HCT116 (cell line): ENCODE results near the gene ETNPPL. TPM values are rescaled to one million over a fixed set of nuclear protein-coding genes. Genes with fewer than 3 reads are reported as not detected.

Experiments
- ATAC-seq: fragments of 200-7000 bp; cut with Tn5 transposase; 2 replicates; pipeline ENCODE4 v1.9.1; 2020; ENCODE audit warnings: mild to moderate bottlenecking, moderate library complexity
- BruUV-seq: library from RNA; stranded (reverse); fragments of 400-500 nt; replicated peaks from 2 replicates; lab custom pipeline; 2021; lab: Mats Ljungman, UMichigan
- CTCF ChIA-PET: fragments of 300-600 bp; sonication (Branson Sonifier 250); formaldehyde crosslinking; loops from one replicate; lab custom pipeline; 2021; ENCODE audit warnings: antibody characterized with exemption; lab: Charles Lee
- POLR2A ChIA-PET: fragments of 300-600, 350-600 bp; sonication (Branson Sonifier 250); formaldehyde crosslinking; loops from one replicate; lab custom pipeline; 2021; ENCODE audit warnings: antibody characterized with exemption; lab: Charles Lee
- RAD21 ChIA-PET, 2 experiments: fragments of 300-600 bp; sonication (Branson Sonifier 250); formaldehyde crosslinking; loops; one replicate each; lab custom pipeline; 2023; ENCODE audit warnings: low total read pairs in 2 of 2; ENCODE audit not compliant: uncharacterized antibody in 2 of 2, unreplicated experiment in 2 of 2, low non-redundant PET in 1 of 2; lab: Charles Lee
- DNase-seq: peaks from one replicate; pipeline ENCODE4 v3.0.0-alpha.2; 2010; ENCODE audit warnings: low read depth, low spot score
- H2AFZ ChIP-seq: fragments of 200-600 bp; shearing (Covaris generic), sonication (generic); 2 replicates; pipeline ENCODE4 v1.6.1; 2017; ENCODE audit warnings: low read depth, mixed run types, mixed read lengths, antibody characterized with exemption, low read length; ENCODE audit not compliant: poor library complexity, severe bottlenecking
- H3K27ac ChIP-seq: 2 replicates; pipeline ENCODE4 v1.5.1; 2012; ENCODE audit warnings: low read depth, low read length
- H3K27me3 ChIP-seq: fragments of 200-600 bp; sonication (generic); 2 replicates; pipeline ENCODE4 v1.6.1; 2016; ENCODE audit warnings: mixed run types, low read length, mixed read lengths; ENCODE audit not compliant: insufficient read depth
- H3K36me3 ChIP-seq, 2 experiments: fragments of 200-500 bp in 1 of 2; fragments of 200-600 bp in 1 of 2; sonication (Bioruptor generic) in 1 of 2; sonication (generic) in 1 of 2; 2 replicates each; pipeline versions ENCODE4 v1.5.1 to v1.6.1; 2014 to 2016; ENCODE audit warnings: low read length in 2 of 2, inconsistent platforms in 1 of 2, mixed read lengths in 1 of 2, mixed run types in 1 of 2; ENCODE audit not compliant: insufficient read depth in 2 of 2, control insufficient read depth in 1 of 2
- H3K4me1 ChIP-seq, 2 experiments: fragments of 200-600 bp in 1 of 2; sonication (generic) in 1 of 2; 2 replicates each; pipeline versions ENCODE4 v1.5.1 to v1.6.1; 2012 to 2017; ENCODE audit warnings: low read length in 2 of 2, inconsistent platforms in 1 of 2, mild to moderate bottlenecking in 1 of 2, mixed read lengths in 1 of 2, mixed run types in 1 of 2, moderate library complexity in 1 of 2; ENCODE audit not compliant: insufficient read depth in 2 of 2, control insufficient read depth in 1 of 2
- H3K4me2 ChIP-seq: fragments of 200-600 bp; sonication (generic); 2 replicates; pipeline ENCODE4 v1.6.1; 2017; ENCODE audit warnings: mixed run types, low read length, mixed read lengths
- H3K4me3 ChIP-seq, 2 experiments: fragments of 200-600 bp in 1 of 2; sonication (generic) in 1 of 2; replicated peaks in 1 of 2; 2 replicates each; pipeline ENCODE4 v1.5.1; 2011 to 2016; ENCODE audit warnings: low read length in 2 of 2, control low read depth in 1 of 2, low read depth in 1 of 2, mild to moderate bottlenecking in 1 of 2, mixed read lengths in 1 of 2, mixed run types in 1 of 2
- H3K79me2 ChIP-seq: fragments of 200-600 bp; sonication (generic); 2 replicates; pipeline ENCODE4 v1.6.1; 2017; ENCODE audit warnings: mild to moderate bottlenecking, mixed run types, low read length, moderate library complexity, mixed read lengths; ENCODE audit not compliant: insufficient read depth
- H3K9ac ChIP-seq: fragments of 200-600 bp; sonication (generic); 2 replicates; pipeline ENCODE4 v1.6.1; 2016; ENCODE audit warnings: low read length, mixed read lengths
- H3K9me2 ChIP-seq: fragments of 200-600 bp; sonication (generic), shearing (Covaris generic); 2 replicates; pipeline ENCODE4 v1.6.1; 2017; ENCODE audit warnings: mixed run types, mild to moderate bottlenecking, moderate library complexity; ENCODE audit not compliant: insufficient read depth
- H3K9me3 ChIP-seq, 2 experiments: fragments of 200-500 bp in 1 of 2; fragments of 200-600 bp in 1 of 2; sonication (Bioruptor generic) in 1 of 2; sonication (generic) in 1 of 2; 2 replicates each; pipeline ENCODE4 v1.6.1; 2014 to 2017; ENCODE audit warnings: low read length in 2 of 2, mixed read lengths in 2 of 2, inconsistent platforms in 1 of 2, low read depth in 1 of 2, mild to moderate bottlenecking in 1 of 2, mixed run types in 1 of 2, moderate library complexity in 1 of 2; ENCODE audit not compliant: control insufficient read depth in 1 of 2, insufficient read depth in 1 of 2
- H4K20me1 ChIP-seq: fragments of 200-600 bp; sonication (generic), shearing (Covaris generic); 2 replicates; pipeline ENCODE4 v1.6.1; 2017; ENCODE audit warnings: mixed run types, mild to moderate bottlenecking, moderate library complexity; ENCODE audit not compliant: insufficient read depth
- CBX3 ChIP-seq: IDR thresholded peaks from 2 replicates; pipeline ENCODE4 v1.6.1; 2012; ENCODE audit warnings: low read depth
- CEBPB ChIP-seq: IDR thresholded peaks from 2 replicates; pipeline ENCODE4 v1.6.1; 2012; ENCODE audit warnings: low read depth
- EGR1 ChIP-seq: IDR thresholded peaks from 2 replicates; pipeline ENCODE4 v1.6.1; 2012; ENCODE audit warnings: low read depth
- ELF1 ChIP-seq: IDR thresholded peaks from 2 replicates; pipeline ENCODE4 v1.6.1; 2012; ENCODE audit warnings: low read depth, borderline replicate concordance
- EZH2 ChIP-seq: fragments of 200-600 bp; sonication (generic); IDR thresholded peaks from 2 replicates; pipeline ENCODE4 v1.6.1; 2017; ENCODE audit warnings: antibody characterized with exemption, mixed run types
- EZH2phosphoT487 ChIP-seq: fragments of 200-600 bp; IDR thresholded peaks from 2 replicates; pipeline ENCODE4 v1.6.1; 2018; ENCODE audit warnings: antibody characterized with exemption, borderline replicate concordance
- FOSL1 ChIP-seq: IDR thresholded peaks from 2 replicates; pipeline ENCODE4 v1.6.1; 2012; ENCODE audit warnings: low read depth
- JUND ChIP-seq: IDR thresholded peaks from 2 replicates; pipeline ENCODE4 v1.6.1; 2012
- MAX ChIP-seq: IDR thresholded peaks from 2 replicates; pipeline ENCODE4 v1.6.1; 2012
- POLR2A ChIP-seq: IDR thresholded peaks from 2 replicates; pipeline ENCODE4 v1.7.0; 2011; ENCODE audit warnings: borderline replicate concordance; ENCODE audit not compliant: insufficient read depth, insufficient read length; ENCODE audit errors: extremely low read depth
- POLR2AphosphoS5 ChIP-seq: IDR thresholded peaks from 2 replicates; pipeline ENCODE4 v1.6.1; 2011; ENCODE audit warnings: mild to moderate bottlenecking, low read depth, low read length, moderate library complexity
- RAD21 ChIP-seq: IDR thresholded peaks from 2 replicates; pipeline ENCODE4 v1.6.1; 2012; ENCODE audit warnings: low read depth, mild to moderate bottlenecking
- SIN3A ChIP-seq: IDR thresholded peaks from 2 replicates; pipeline ENCODE4 v1.6.1; 2012; ENCODE audit warnings: low read depth
- SRF ChIP-seq: IDR thresholded peaks from 2 replicates; pipeline ENCODE4 v1.6.1; 2012; ENCODE audit warnings: low read depth
- TCF7L2 ChIP-seq: IDR thresholded peaks from 2 replicates; pipeline ENCODE4 v1.7.0; 2011; ENCODE audit warnings: borderline replicate concordance, inconsistent platforms; ENCODE audit not compliant: insufficient read depth, insufficient read length; ENCODE audit errors: extremely low read depth
- YY1 ChIP-seq: IDR thresholded peaks from 2 replicates; pipeline ENCODE4 v1.6.1; 2011; ENCODE audit warnings: low read length, low read depth, moderate library complexity, mild to moderate bottlenecking; ENCODE audit not compliant: insufficient replicate concordance; ENCODE audit errors: extremely low read depth
- ZFX ChIP-seq: fragments of 450-650 bp; IDR thresholded peaks from 2 replicates; pipeline ENCODE4 v1.6.1; 2017
- intact Hi-C: fragments of 100-400 bp; cut with micrococcal nuclease; formaldehyde crosslinking; loops from 2 replicates; pipeline ENCODE4 v1.10.0; 2022
- total RNA-seq: library from RNA; stranded (reverse); gene quantifications from one replicate; pipeline ENCODE4 v1.2.1, GENCODE V29; 2021; ENCODE audit not compliant: unreplicated experiment
- TF ChIP-seq, protein P1 (sequence below): IDR thresholded peaks from 2 replicates; pipeline ENCODE4 v1.6.1; 2011; ENCODE audit warnings: mild to moderate bottlenecking, low read length, moderate library complexity; ENCODE audit not compliant: insufficient replicate concordance; ENCODE audit errors: extremely low read depth
- TF ChIP-seq, protein P2 (sequence below), 3 experiments: fragments of 200-600 bp in 1 of 3; sonication (generic) in 1 of 3; IDR thresholded peaks in 2 of 3; conservative IDR thresholded peaks in 1 of 3; 2 replicates each; pipeline ENCODE4 v1.5.1; 2012 to 2017; ENCODE audit warnings: low read depth in 2 of 3, low read length in 2 of 3, antibody characterized with exemption in 1 of 3, borderline replicate concordance in 1 of 3, control low read depth in 1 of 3, mild to moderate bottlenecking in 1 of 3, mixed read lengths in 1 of 3, mixed run types in 1 of 3, moderate library complexity in 1 of 3; ENCODE audit not compliant: insufficient read depth in 1 of 3
- TF ChIP-seq, protein P3 (sequence below): IDR thresholded peaks from 2 replicates; pipeline ENCODE4 v1.6.1; 2012

ETNPPL gene
- total RNA-seq, 1 experiment from 2014 or later, result not detected

GRCh38 chr4:108725457-108725856, 37.4 kb downstream of the ETNPPL start:
- ATAC-seq (no peak), DNase-seq (peak; percentile 13)
- no peaks in the 10 kb centered on the region for H3K4me1 ChIP-seq
- no peaks in the 10 kb centered on the region for H3K9me2 ChIP-seq
- no peak overlapping the region for H3K4me3 ChIP-seq
- H3K9ac ChIP-seq, result no peak overlapping the region
- H3K79me2 ChIP-seq, result no peaks in the 10 kb centered on the region
- intact Hi-C loops, result no loop called here
- no TSS peak for BruUV-seq
- POLR2A ChIA-PET, result no interaction called here
- RAD21 ChIA-PET, result no interaction called here
- CTCF ChIA-PET, result no interaction called here
- H3K4me2 ChIP-seq, result no peak overlapping the region
- H3K27me3 ChIP-seq, result no peaks in the 10 kb centered on the region
- H3K27ac ChIP-seq, result no peak overlapping the region
- H3K36me3 ChIP-seq, result no peaks in the 10 kb centered on the region
- no peaks in the 10 kb centered on the region for H4K20me1 ChIP-seq
- peaks cover 0 to 4% of the 10 kb centered on the region in 2 experiments; a peak in 1 of 4 replicates for H3K9me3 ChIP-seq
- no peak overlapping the region for H2AFZ ChIP-seq
- TF ChIP-seq, protein P1, sequence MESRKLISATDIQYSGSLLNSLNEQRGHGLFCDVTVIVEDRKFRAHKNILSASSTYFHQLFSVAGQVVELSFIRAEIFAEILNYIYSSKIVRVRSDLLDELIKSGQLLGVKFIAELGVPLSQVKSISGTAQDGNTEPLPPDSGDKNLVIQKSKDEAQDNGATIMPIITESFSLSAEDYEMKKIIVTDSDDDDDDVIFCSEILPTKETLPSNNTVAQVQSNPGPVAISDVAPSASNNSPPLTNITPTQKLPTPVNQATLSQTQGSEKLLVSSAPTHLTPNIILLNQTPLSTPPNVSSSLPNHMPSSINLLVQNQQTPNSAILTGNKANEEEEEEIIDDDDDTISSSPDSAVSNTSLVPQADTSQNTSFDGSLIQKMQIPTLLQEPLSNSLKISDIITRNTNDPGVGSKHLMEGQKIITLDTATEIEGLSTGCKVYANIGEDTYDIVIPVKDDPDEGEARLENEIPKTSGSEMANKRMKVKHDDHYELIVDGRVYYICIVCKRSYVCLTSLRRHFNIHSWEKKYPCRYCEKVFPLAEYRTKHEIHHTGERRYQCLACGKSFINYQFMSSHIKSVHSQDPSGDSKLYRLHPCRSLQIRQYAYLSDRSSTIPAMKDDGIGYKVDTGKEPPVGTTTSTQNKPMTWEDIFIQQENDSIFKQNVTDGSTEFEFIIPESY, result no peak
- TF ChIP-seq MAX, result no peak
- no peak for TF ChIP-seq YY1
- TF ChIP-seq SRF, result no peak
- TF ChIP-seq FOSL1, result no peak
- no peak for TF ChIP-seq EGR1
- no peak for TF ChIP-seq POLR2A
- TF ChIP-seq, protein P2, sequence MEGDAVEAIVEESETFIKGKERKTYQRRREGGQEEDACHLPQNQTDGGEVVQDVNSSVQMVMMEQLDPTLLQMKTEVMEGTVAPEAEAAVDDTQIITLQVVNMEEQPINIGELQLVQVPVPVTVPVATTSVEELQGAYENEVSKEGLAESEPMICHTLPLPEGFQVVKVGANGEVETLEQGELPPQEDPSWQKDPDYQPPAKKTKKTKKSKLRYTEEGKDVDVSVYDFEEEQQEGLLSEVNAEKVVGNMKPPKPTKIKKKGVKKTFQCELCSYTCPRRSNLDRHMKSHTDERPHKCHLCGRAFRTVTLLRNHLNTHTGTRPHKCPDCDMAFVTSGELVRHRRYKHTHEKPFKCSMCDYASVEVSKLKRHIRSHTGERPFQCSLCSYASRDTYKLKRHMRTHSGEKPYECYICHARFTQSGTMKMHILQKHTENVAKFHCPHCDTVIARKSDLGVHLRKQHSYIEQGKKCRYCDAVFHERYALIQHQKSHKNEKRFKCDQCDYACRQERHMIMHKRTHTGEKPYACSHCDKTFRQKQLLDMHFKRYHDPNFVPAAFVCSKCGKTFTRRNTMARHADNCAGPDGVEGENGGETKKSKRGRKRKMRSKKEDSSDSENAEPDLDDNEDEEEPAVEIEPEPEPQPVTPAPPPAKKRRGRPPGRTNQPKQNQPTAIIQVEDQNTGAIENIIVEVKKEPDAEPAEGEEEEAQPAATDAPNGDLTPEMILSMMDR (IDR thresholded peaks at IDR 0.05 in 2 of 3, conservative IDR thresholded peaks at IDR 0.05 in 1 of 3; ENCODE audit: borderline replicate concordance in 1 of 3, insufficient read depth in 1 of 3, low read depth in 2 of 3, low read length in 2 of 3), result no peak
- no peak for TF ChIP-seq SIN3A
- no peak for TF ChIP-seq TCF7L2
- no peak for TF ChIP-seq JUND
- TF ChIP-seq, protein P3, sequence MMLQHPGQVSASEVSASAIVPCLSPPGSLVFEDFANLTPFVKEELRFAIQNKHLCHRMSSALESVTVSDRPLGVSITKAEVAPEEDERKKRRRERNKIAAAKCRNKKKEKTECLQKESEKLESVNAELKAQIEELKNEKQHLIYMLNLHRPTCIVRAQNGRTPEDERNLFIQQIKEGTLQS, result no peak
- no peak for TF ChIP-seq RAD21
- TF ChIP-seq CEBPB, result no peak
- no peak for TF ChIP-seq ELF1
- TF ChIP-seq POLR2AphosphoS5, result no peak
- no peak for TF ChIP-seq EZH2
- TF ChIP-seq ZFX, result no peak
- no peak for TF ChIP-seq CBX3
- TF ChIP-seq EZH2phosphoT487, result no peak
